ENCODE measurements around the gene MBNL2. TPM values are rescaled to one million over a fixed set of nuclear protein-coding genes. Genes with fewer than 3 reads are reported as not detected.

Gene MBNL2
- total and polyA plus RNA-seq, 2 of the 13 experiments (the other 11 are each of a cell fraction or from before 2014, with no cell fraction given), result 30.8 to 59.0 TPM

GRCh38 chr13:97212004-97212403 lies 10.1 kb upstream of the MBNL2 start (continued):
- TF ChIP-seq, protein P1, sequence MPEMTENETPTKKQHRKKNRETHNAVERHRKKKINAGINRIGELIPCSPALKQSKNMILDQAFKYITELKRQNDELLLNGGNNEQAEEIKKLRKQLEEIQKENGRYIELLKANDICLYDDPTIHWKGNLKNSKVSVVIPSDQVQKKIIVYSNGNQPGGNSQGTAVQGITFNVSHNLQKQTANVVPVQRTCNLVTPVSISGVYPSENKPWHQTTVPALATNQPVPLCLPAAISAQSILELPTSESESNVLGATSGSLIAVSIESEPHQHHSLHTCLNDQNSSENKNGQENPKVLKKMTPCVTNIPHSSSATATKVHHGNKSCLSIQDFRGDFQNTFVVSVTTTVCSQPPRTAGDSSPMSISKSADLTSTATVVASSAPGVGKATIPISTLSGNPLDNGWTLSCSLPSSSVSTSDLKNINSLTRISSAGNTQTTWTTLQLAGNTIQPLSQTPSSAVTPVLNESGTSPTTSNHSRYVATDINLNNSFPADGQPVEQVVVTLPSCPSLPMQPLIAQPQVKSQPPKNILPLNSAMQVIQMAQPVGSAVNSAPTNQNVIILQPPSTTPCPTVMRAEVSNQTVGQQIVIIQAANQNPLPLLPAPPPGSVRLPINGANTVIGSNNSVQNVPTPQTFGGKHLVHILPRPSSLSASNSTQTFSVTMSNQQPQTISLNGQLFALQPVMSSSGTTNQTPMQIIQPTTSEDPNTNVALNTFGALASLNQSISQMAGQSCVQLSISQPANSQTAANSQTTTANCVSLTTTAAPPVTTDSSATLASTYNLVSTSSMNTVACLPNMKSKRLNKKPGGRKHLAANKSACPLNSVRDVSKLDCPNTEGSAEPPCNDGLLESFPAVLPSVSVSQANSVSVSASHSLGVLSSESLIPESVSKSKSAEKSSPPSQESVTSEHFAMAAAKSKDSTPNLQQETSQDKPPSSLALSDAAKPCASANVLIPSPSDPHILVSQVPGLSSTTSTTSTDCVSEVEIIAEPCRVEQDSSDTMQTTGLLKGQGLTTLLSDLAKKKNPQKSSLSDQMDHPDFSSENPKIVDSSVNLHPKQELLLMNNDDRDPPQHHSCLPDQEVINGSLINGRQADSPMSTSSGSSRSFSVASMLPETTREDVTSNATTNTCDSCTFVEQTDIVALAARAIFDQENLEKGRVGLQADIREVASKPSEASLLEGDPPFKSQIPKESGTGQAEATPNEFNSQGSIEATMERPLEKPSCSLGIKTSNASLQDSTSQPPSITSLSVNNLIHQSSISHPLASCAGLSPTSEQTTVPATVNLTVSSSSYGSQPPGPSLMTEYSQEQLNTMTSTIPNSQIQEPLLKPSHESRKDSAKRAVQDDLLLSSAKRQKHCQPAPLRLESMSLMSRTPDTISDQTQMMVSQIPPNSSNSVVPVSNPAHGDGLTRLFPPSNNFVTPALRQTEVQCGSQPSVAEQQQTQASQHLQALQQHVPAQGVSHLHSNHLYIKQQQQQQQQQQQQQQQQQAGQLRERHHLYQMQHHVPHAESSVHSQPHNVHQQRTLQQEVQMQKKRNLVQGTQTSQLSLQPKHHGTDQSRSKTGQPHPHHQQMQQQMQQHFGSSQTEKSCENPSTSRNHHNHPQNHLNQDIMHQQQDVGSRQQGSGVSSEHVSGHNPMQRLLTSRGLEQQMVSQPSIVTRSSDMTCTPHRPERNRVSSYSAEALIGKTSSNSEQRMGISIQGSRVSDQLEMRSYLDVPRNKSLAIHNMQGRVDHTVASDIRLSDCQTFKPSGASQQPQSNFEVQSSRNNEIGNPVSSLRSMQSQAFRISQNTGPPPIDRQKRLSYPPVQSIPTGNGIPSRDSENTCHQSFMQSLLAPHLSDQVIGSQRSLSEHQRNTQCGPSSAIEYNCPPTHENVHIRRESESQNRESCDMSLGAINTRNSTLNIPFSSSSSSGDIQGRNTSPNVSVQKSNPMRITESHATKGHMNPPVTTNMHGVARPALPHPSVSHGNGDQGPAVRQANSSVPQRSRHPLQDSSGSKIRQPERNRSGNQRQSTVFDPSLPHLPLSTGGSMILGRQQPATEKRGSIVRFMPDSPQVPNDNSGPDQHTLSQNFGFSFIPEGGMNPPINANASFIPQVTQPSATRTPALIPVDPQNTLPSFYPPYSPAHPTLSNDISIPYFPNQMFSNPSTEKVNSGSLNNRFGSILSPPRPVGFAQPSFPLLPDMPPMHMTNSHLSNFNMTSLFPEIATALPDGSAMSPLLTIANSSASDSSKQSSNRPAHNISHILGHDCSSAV (CRISPR knock-in tag; IDR thresholded peaks at IDR 0.05; ENCODE audit: borderline replicate concordance), result no peak
- TF ChIP-seq ZNF605 (CRISPR knock-in tag; IDR thresholded peaks at IDR 0.05) (no peak), ZFP62 (CRISPR knock-in tag; IDR thresholded peaks at IDR 0.05) (no peak), ZBTB3 (CRISPR knock-in tag; IDR thresholded peaks at IDR 0.05; ENCODE audit: borderline replicate concordance, low read depth) (no peak), ZNF670 (CRISPR knock-in tag; IDR thresholded peaks at IDR 0.05; ENCODE audit: borderline replicate concordance) (no peak), ZNF12 (CRISPR knock-in tag; IDR thresholded peaks at IDR 0.05) (no peak), MYPOP (CRISPR knock-in tag; IDR thresholded peaks at IDR 0.05) (no peak), WIZ (CRISPR knock-in tag; IDR thresholded peaks at IDR 0.05) (no peak), RORA (CRISPR knock-in tag; IDR thresholded peaks at IDR 0.05) (no peak), ZNF781 (CRISPR knock-in tag; IDR thresholded peaks at IDR 0.05; ENCODE audit: borderline replicate concordance, not compliant biosample characterization) (no peak), ZNF180 (CRISPR knock-in tag; IDR thresholded peaks at IDR 0.05; ENCODE audit: borderline replicate concordance, low read depth) (no peak)
